ENCODE data around the gene PCNX2.

The PCNX2 gene

GRCh38 chr1:233032916-233033315, 262.6 kb downstream of the PCNX2 start:
- H3K9ac ChIP-seq (ENCODE audit: low read depth, low read length): no peak overlapping the region
- H3K4me3 ChIP-seq (ENCODE audit: low read depth, low read length): no peak overlapping the region
- no peaks in the 10 kb centered on the region for H3K36me3 ChIP-seq (ENCODE audit: control insufficient read depth, insufficient read depth, low read length)
- no peaks in the 10 kb centered on the region for H3K4me1 ChIP-seq (ENCODE audit: control insufficient read depth, insufficient read depth, low read length)
- no peaks in the 10 kb centered on the region for H3K27me3 ChIP-seq (ENCODE audit: control insufficient read depth, insufficient read depth, low read length)
- H3K9me3 ChIP-seq (ENCODE audit: control insufficient read depth, insufficient read depth, low read length): no peaks in the 10 kb centered on the region

- H3K9me3 ChIP-seq (ENCODE audit: control insufficient read depth, insufficient read depth, low read length): no peaks in the 10 kb centered on the region
Observed at GRCh38 chr1:233031521-233031920, 264.0 kb downstream of the PCNX2 start.

GRCh38 chr1:233027046-233027445, 268.5 kb downstream of the PCNX2 start:
- Histone ChIP-seq H3K4me1 (ENCODE audit: control insufficient read depth, insufficient read depth, low read length) (no peaks in the 10 kb centered on the region), H3K36me3 (ENCODE audit: control insufficient read depth, insufficient read depth, low read length) (no peaks in the 10 kb centered on the region), H3K9me3 (ENCODE audit: control insufficient read depth, insufficient read depth, low read length) (no peaks in the 10 kb centered on the region), H3K9ac (ENCODE audit: low read depth, low read length) (no peak overlapping the region), H3K27me3 (ENCODE audit: control insufficient read depth, insufficient read depth, low read length) (no peaks in the 10 kb centered on the region), H3K4me3 (ENCODE audit: low read depth, low read length) (no peak overlapping the region)

More at GRCh38 chr1:233031521-233031920, 264.0 kb downstream of the PCNX2 start:
- Histone ChIP-seq H3K27me3 (ENCODE audit: control insufficient read depth, insufficient read depth, low read length) (no peaks in the 10 kb centered on the region), H3K4me3 (ENCODE audit: low read depth, low read length) (no peak overlapping the region), H3K36me3 (ENCODE audit: control insufficient read depth, insufficient read depth, low read length) (no peaks in the 10 kb centered on the region), H3K4me1 (ENCODE audit: control insufficient read depth, insufficient read depth, low read length) (no peaks in the 10 kb centered on the region), H3K9ac (ENCODE audit: low read depth, low read length) (no peak overlapping the region)

DNA sequence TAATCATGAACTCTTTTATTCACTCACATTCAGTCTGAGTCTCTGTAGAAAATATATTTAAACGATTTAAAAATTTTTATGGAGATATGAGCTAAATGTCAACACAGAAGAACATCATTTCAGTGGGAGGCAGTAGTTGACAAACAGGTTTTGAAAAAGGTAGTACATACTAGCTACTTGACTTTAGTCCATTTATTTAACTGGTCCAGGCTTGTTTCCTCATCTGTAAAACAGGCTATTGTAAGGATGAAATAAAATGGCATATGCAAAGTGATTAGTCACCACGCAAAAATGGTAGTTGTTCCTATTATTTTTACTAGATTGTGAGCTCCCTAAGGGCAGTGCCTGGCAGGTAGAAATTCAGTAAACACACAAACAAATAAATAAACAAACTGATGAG, 270.0 kb downstream of the PCNX2 start:
- Histone ChIP-seq H3K4me1 (ENCODE audit: control insufficient read depth, insufficient read depth, low read length) (no peaks in the 10 kb centered on the region), H3K9ac (ENCODE audit: low read depth, low read length) (no peak overlapping the region), H3K27me3 (ENCODE audit: control insufficient read depth, insufficient read depth, low read length) (no peaks in the 10 kb centered on the region), H3K9me3 (ENCODE audit: control insufficient read depth, insufficient read depth, low read length) (no peaks in the 10 kb centered on the region), H3K4me3 (ENCODE audit: low read depth, low read length) (no peak overlapping the region), H3K36me3 (ENCODE audit: control insufficient read depth, insufficient read depth, low read length) (no peaks in the 10 kb centered on the region)

- H3K4me3 ChIP-seq (ENCODE audit: low read depth, low read length): no peak overlapping the region
- H3K27me3 ChIP-seq (ENCODE audit: control insufficient read depth, insufficient read depth, low read length): no peaks in the 10 kb centered on the region
- H3K9ac ChIP-seq (ENCODE audit: low read depth, low read length): no peak overlapping the region
- H3K36me3 ChIP-seq (ENCODE audit: control insufficient read depth, insufficient read depth, low read length): no peaks in the 10 kb centered on the region
- no peaks in the 10 kb centered on the region for H3K9me3 ChIP-seq (ENCODE audit: control insufficient read depth, insufficient read depth, low read length)
- no peaks in the 10 kb centered on the region for H3K4me1 ChIP-seq (ENCODE audit: control insufficient read depth, insufficient read depth, low read length)
Observed at GRCh38 chr1:233025157-233025556, 270.4 kb downstream of the PCNX2 start.

- Histone ChIP-seq H3K4me1 (ENCODE audit: control insufficient read depth, insufficient read depth, low read length) (no peaks in the 10 kb centered on the region), H3K9ac (ENCODE audit: low read depth, low read length) (no peak overlapping the region), H3K9me3 (ENCODE audit: control insufficient read depth, insufficient read depth, low read length) (no peaks in the 10 kb centered on the region), H3K4me3 (ENCODE audit: low read depth, low read length) (no peak overlapping the region), H3K36me3 (ENCODE audit: control insufficient read depth, insufficient read depth, low read length) (no peaks in the 10 kb centered on the region), H3K27me3 (ENCODE audit: control insufficient read depth, insufficient read depth, low read length) (no peaks in the 10 kb centered on the region)
Observed at GRCh38 chr1:233024199-233024598, 271.3 kb downstream of the PCNX2 start.

DNA sequence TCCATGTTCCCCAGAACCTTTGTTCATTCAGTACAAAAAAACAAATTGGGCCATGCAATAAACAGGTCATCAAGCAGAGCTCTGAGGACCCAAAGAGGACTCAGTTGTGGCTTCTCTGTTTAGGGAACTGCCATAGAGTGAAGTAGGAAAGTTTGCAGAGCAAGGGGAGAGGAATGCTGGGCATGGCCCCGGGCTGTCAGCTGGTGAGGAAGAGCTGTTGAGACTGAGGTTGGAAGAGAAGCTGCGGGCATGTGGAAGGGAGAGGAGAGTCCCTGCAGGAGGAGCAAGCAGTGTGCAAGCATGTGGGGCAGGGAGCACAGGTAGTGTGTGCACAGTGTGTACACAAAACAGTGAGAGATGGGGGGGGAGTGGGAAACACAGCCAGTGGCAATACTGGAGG, 273.3 kb downstream of the PCNX2 start:
- no peaks in the 10 kb centered on the region for H3K36me3 ChIP-seq (ENCODE audit: control insufficient read depth, insufficient read depth, low read length)
- H3K9me3 ChIP-seq (ENCODE audit: control insufficient read depth, insufficient read depth, low read length): no peaks in the 10 kb centered on the region
- no peaks in the 10 kb centered on the region for H3K4me1 ChIP-seq (ENCODE audit: control insufficient read depth, insufficient read depth, low read length)
- H3K4me3 ChIP-seq (ENCODE audit: low read depth, low read length): no peak overlapping the region
- H3K27me3 ChIP-seq (ENCODE audit: control insufficient read depth, insufficient read depth, low read length): no peaks in the 10 kb centered on the region
- H3K9ac ChIP-seq (ENCODE audit: low read depth, low read length): no peak overlapping the region

DNA sequence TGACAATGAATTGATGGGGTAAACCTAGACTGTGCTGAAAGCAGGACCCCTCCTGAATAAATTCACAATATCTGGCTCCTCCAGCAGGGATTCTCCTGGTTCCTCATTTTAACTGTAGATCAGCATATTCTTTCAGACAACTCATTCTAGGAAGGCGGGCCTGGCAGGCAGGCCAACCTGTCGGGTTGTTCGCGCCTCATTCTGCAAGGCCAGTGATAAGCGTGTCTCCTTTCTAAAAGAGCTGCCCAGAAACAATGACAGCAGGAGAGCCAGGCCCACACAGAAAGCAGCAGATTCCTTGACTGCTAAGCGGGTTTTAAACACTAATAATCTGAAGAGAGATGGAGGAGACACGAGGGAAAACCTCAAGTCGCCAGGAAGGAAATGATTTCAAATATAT, 275.1 kb downstream of the PCNX2 start:
- Histone ChIP-seq H3K36me3 (ENCODE audit: control insufficient read depth, insufficient read depth, low read length) (no peaks in the 10 kb centered on the region), H3K9ac (ENCODE audit: low read depth, low read length) (no peak overlapping the region), H3K4me1 (ENCODE audit: control insufficient read depth, insufficient read depth, low read length) (no peaks in the 10 kb centered on the region), H3K4me3 (ENCODE audit: low read depth, low read length) (no peak overlapping the region), H3K27me3 (ENCODE audit: control insufficient read depth, insufficient read depth, low read length) (no peaks in the 10 kb centered on the region), H3K9me3 (ENCODE audit: control insufficient read depth, insufficient read depth, low read length) (no peaks in the 10 kb centered on the region)

DNA sequence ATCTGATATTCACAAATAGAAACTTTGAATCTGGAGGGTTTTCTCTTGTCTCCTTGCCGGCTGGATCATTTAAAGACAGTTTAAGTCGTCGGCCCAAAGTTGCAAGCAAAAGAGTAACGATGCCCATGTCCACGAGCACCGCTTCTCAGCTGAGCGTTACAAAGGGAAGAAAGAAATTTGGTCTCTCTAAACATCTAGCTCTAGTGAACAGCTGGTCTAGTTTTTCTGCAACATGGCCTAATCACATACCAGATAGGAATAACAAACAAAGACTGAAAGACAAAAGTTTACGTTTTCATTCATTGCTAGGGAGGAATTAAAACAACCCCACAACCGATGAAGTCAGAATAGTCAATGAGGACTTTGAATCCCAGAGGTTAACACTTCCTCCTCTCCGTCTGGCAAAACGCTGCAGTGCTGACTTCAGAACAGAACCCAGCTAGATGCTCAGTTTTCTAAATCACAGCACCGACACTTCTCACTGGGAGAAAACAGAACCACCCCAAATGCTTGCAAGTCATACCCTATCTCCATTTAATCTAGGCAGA, 275.7 kb downstream of the PCNX2 start:
- H3K9ac ChIP-seq (ENCODE audit: low read depth, low read length): no peak overlapping the region
- H3K27me3 ChIP-seq (ENCODE audit: control insufficient read depth, insufficient read depth, low read length): no peaks in the 10 kb centered on the region
- no peaks in the 10 kb centered on the region for H3K4me1 ChIP-seq (ENCODE audit: control insufficient read depth, insufficient read depth, low read length)
- no peak overlapping the region for H3K4me3 ChIP-seq (ENCODE audit: low read depth, low read length)
- H3K9me3 ChIP-seq (ENCODE audit: control insufficient read depth, insufficient read depth, low read length): no peaks in the 10 kb centered on the region
- no peaks in the 10 kb centered on the region for H3K36me3 ChIP-seq (ENCODE audit: control insufficient read depth, insufficient read depth, low read length)

- no peaks in the 10 kb centered on the region for H3K9me3 ChIP-seq (ENCODE audit: control insufficient read depth, insufficient read depth, low read length)
- no peaks in the 10 kb centered on the region for H3K36me3 ChIP-seq (ENCODE audit: control insufficient read depth, insufficient read depth, low read length)
- no peaks in the 10 kb centered on the region for H3K27me3 ChIP-seq (ENCODE audit: control insufficient read depth, insufficient read depth, low read length)
Observed at GRCh38 chr1:233019083-233019482, 276.4 kb downstream of the PCNX2 start.

GRCh38 chr1:233016798-233017197, 278.7 kb downstream of the PCNX2 start:
- H3K4me3 ChIP-seq (ENCODE audit: low read depth, low read length): no peak overlapping the region
- no peaks in the 10 kb centered on the region for H3K27me3 ChIP-seq (ENCODE audit: control insufficient read depth, insufficient read depth, low read length)
- H3K36me3 ChIP-seq (ENCODE audit: control insufficient read depth, insufficient read depth, low read length): no peaks in the 10 kb centered on the region
- no peak overlapping the region for H3K9ac ChIP-seq (ENCODE audit: low read depth, low read length)
- no peaks in the 10 kb centered on the region for H3K4me1 ChIP-seq (ENCODE audit: control insufficient read depth, insufficient read depth, low read length)
- no peaks in the 10 kb centered on the region for H3K9me3 ChIP-seq (ENCODE audit: control insufficient read depth, insufficient read depth, low read length)

More at GRCh38 chr1:233019083-233019482, 276.4 kb downstream of the PCNX2 start:
- H3K9ac ChIP-seq (ENCODE audit: low read depth, low read length): no peak overlapping the region
- no peaks in the 10 kb centered on the region for H3K4me1 ChIP-seq (ENCODE audit: control insufficient read depth, insufficient read depth, low read length)
- no peak overlapping the region for H3K4me3 ChIP-seq (ENCODE audit: low read depth, low read length)

DNA sequence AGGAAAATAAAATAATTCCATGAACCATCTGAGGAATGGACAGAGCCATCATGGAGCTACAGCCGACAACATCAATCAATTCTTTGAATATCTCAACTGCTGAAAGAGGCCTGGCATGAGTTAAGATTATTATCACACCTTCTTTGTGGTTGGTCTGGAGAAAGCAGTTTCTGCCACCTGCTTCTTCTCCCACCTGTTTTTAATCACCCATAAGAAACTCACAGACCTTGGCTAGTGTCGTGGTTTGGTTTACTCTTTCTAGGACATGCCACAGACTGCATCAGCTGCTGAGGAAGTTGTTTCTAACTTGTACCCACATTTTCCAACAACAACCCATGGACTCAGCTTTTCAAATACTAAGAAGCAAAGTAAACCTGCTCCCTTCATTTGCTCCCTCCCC, 279.6 kb downstream of the PCNX2 start:
- Histone ChIP-seq H3K4me1 (ENCODE audit: control insufficient read depth, insufficient read depth, low read length) (no peaks in the 10 kb centered on the region), H3K9ac (ENCODE audit: low read depth, low read length) (no peak overlapping the region), H3K36me3 (ENCODE audit: control insufficient read depth, insufficient read depth, low read length) (no peaks in the 10 kb centered on the region), H3K27me3 (ENCODE audit: control insufficient read depth, insufficient read depth, low read length) (no peaks in the 10 kb centered on the region), H3K9me3 (ENCODE audit: control insufficient read depth, insufficient read depth, low read length) (no peaks in the 10 kb centered on the region), H3K4me3 (ENCODE audit: low read depth, low read length) (no peak overlapping the region)

Measured in iPS-15b (cell line).